PC-9 (cell line): ENCODE data around the gene SRSF1. TPM values are rescaled to one million over a fixed set of nuclear protein-coding genes. Genes with fewer than 3 reads are reported as not detected.

ENCODE experiments used
- BruUV-seq: library from RNA; stranded (reverse); fragments of 400-500 nt; replicated peaks from 2 replicates; lab custom pipeline; 2021; lab: Mats Ljungman, UMichigan
- CTCF ChIA-PET: fragments of 300-600 bp; sonication (Branson Sonifier 250); formaldehyde crosslinking; loops from one replicate; lab custom pipeline; 2022; ENCODE audit warnings: antibody characterized with exemption; lab: Charles Lee
- POLR2A ChIA-PET: fragments of 300-600 bp; sonication (Branson Sonifier 250); formaldehyde crosslinking; loops from one replicate; lab custom pipeline; 2022; ENCODE audit warnings: antibody characterized with exemption; ENCODE audit not compliant: unreplicated experiment; lab: Charles Lee
- DNase-seq, 2 experiments: peaks; one replicate each; pipeline versions ENCODE4 v3.0.0 to v3.0.0-alpha.2; 2015 to 2022; ENCODE audit warnings: mixed read lengths in 1 of 2
- H2AFZ ChIP-seq: fragments of 200-600 bp; sonication (generic); 2 replicates; pipeline ENCODE4 v1.8.1; 2017; ENCODE audit warnings: antibody characterized with exemption
- H3F3A ChIP-seq: fragments of 200-600 bp; sonication (generic); 2 replicates; pipeline ENCODE4 v1.8.1; 2017; ENCODE audit warnings: antibody characterized with exemption, mild to moderate bottlenecking, low read depth; ENCODE audit not compliant: insufficient read depth
- H3K27ac ChIP-seq: fragments of 200-600 bp; sonication (generic); 2 replicates; pipeline ENCODE4 v1.6.1; 2016; ENCODE audit warnings: mixed run types
- H3K27me3 ChIP-seq: fragments of 200-600 bp; sonication (generic); 2 replicates; pipeline ENCODE4 v1.6.1; 2016; ENCODE audit warnings: low read depth, mixed run types; ENCODE audit not compliant: insufficient read depth
- H3K36me3 ChIP-seq: fragments of 200-600 bp; sonication (generic); 2 replicates; pipeline ENCODE4 v1.6.1; 2016; ENCODE audit warnings: low read depth, mixed run types
- H3K4me1 ChIP-seq: fragments of 200-600 bp; sonication (generic); replicated peaks from 2 replicates; pipeline ENCODE4 v1.6.1; 2016; ENCODE audit warnings: mixed run types; ENCODE audit not compliant: insufficient read depth
- H3K4me2 ChIP-seq: fragments of 200-600 bp; sonication (generic); 2 replicates; pipeline ENCODE4 v1.6.1; 2017; ENCODE audit warnings: mixed run types
- H3K4me3 ChIP-seq: fragments of 200-600 bp; sonication (generic); 2 replicates; pipeline ENCODE4 v1.6.1; 2016; ENCODE audit warnings: mixed run types
- H3K79me2 ChIP-seq: fragments of 200-600 bp; sonication (generic); 2 replicates; pipeline ENCODE4 v1.6.1; 2017; ENCODE audit warnings: low read depth, mixed run types
- H3K9me2 ChIP-seq: fragments of 200-600 bp; sonication (generic); 2 replicates; pipeline ENCODE4 v1.8.1; 2017; ENCODE audit warnings: mild to moderate bottlenecking; ENCODE audit not compliant: insufficient read depth
- H3K9me3 ChIP-seq: fragments of 200-600 bp; sonication (generic); 2 replicates; pipeline ENCODE4 v1.8.1; 2016; ENCODE audit warnings: low read depth; ENCODE audit not compliant: insufficient read depth
- H4K20me1 ChIP-seq: fragments of 200-600 bp; sonication (generic); 2 replicates; pipeline ENCODE4 v1.8.1; 2017; ENCODE audit not compliant: insufficient read depth
- CTCF ChIP-seq: fragments of 200-600 bp; sonication (generic); conservative IDR thresholded peaks from 2 replicates; pipeline ENCODE4 v1.6.1; 2017; ENCODE audit warnings: mixed run types, antibody characterized with exemption, mild to moderate bottlenecking, moderate library complexity
- EZH2 ChIP-seq: fragments of 200-600 bp; sonication (generic); IDR thresholded peaks from 2 replicates; pipeline ENCODE4 v1.8.0; 2017; ENCODE audit warnings: antibody characterized with exemption, low read depth
- intact Hi-C: fragments of 100-400 bp; cut with micrococcal nuclease; formaldehyde crosslinking; loops from one replicate; pipeline ENCODE4 v1.10.0; 2022; ENCODE audit not compliant: unreplicated experiment
- total RNA-seq: library from RNA; stranded (reverse); gene quantifications from 2 replicates; pipeline ENCODE4 v1.2.3, GENCODE V29; 2021

The SRSF1 gene
- total RNA-seq, 1 experiment from 2014 or later = 278 TPM

GRCh38 chr17:57993471-57994365, 13.3 kb downstream of the SRSF1 start:
- Histone ChIP-seq H3K4me2 (no peak overlapping the region), H3K36me3 (peaks cover 3% of the 10 kb centered on the region; the same call in 1 of the 2 replicates), H2AFZ (no peak overlapping the region), H3K9me2 (no peaks in the 10 kb centered on the region), H3K27me3 (no peaks in the 10 kb centered on the region), H3K4me3 (no peak overlapping the region), H3K4me1 (no peaks in the 10 kb centered on the region), H3K79me2 (no peaks in the 10 kb centered on the region), H3K9me3 (no peaks in the 10 kb centered on the region), H4K20me1 (peaks cover 8% of the 10 kb centered on the region; the same call in 1 of the 2 replicates), H3F3A (peaks cover 80% of the 10 kb centered on the region), H3K27ac (no peak overlapping the region)
- ChIA-PET CTCF (interaction anchor here (0.5 to 0.8 kb wide), 4 partner anchors 66 to 143 kb away, joined by 3 to 7 read pairs (median 3); no protein-coding TSS in a partner anchor), POLR2A (interaction anchor here (0.6 to 0.7 kb wide), 4 partner anchors 52 to 868 kb away, joined by 3 to 7 read pairs (median 6); no protein-coding TSS in a partner anchor)
- no TSS peak for BruUV-seq
- no peak for TF ChIP-seq CTCF
- no peak for TF ChIP-seq EZH2
- intact Hi-C loops = loop anchor here (2.0 kb wide), 2 partner anchors 143 to 863 kb away; partner anchors contain the start of gene MRPS23
- DNase-seq = no peak

- H3K4me3 ChIP-seq = no peak overlapping the region
- intact Hi-C loops = no loop called here
- H3K4me1 ChIP-seq = peaks cover under 1% of the 10 kb centered on the region
- no TSS peak for BruUV-seq
- peaks cover 62% of the 10 kb centered on the region for H3F3A ChIP-seq
- ChIA-PET POLR2A (no interaction called here), CTCF (interaction anchor here (1.1 kb wide), 1 partner anchor 132 kb away, joined by 3 read pairs; no protein-coding TSS in a partner anchor)
- no peak for TF ChIP-seq CTCF
- no peak for TF ChIP-seq EZH2
- no peak overlapping the region for H2AFZ ChIP-seq
- no peaks in the 10 kb centered on the region for H3K9me2 ChIP-seq
- no peak overlapping the region for H3K4me2 ChIP-seq
- no peaks in the 10 kb centered on the region for H3K27me3 ChIP-seq
- no peaks in the 10 kb centered on the region for H3K9me3 ChIP-seq
- DNase-seq = no peak
- H3K79me2 ChIP-seq = peaks cover 12% of the 10 kb centered on the region
- no peak overlapping the region for H3K27ac ChIP-seq
- no peaks in the 10 kb centered on the region; the same call in 1 of the 2 replicates for H4K20me1 ChIP-seq
- no peaks in the 10 kb centered on the region for H3K36me3 ChIP-seq
Measured at GRCh38 chr17:57991537-57991936, 15.5 kb downstream of the SRSF1 start.

GRCh38 chr17:57990037-57990436, 17.0 kb downstream of the SRSF1 start:
- Histone ChIP-seq H3K9me3 (no peaks in the 10 kb centered on the region), H3K9me2 (no peaks in the 10 kb centered on the region), H4K20me1 (peaks cover 5% of the 10 kb centered on the region; the same call in 1 of the 2 replicates), H3K4me3 (no peak overlapping the region), H3K27me3 (no peaks in the 10 kb centered on the region), H3K27ac (no peak overlapping the region), H3K4me2 (no peak overlapping the region), H3K4me1 (peaks cover 16% of the 10 kb centered on the region), H2AFZ (no peak overlapping the region), H3K79me2 (peaks cover 26% of the 10 kb centered on the region), H3F3A (peaks cover 63% of the 10 kb centered on the region), H3K36me3 (peaks cover 3% of the 10 kb centered on the region; the same call in 1 of the 2 replicates)
- ChIA-PET POLR2A (interaction anchor here (0.5 to 0.6 kb wide), 2 partner anchors 113 to 405 kb away, joined by 3 to 17 read pairs; no protein-coding TSS in a partner anchor), CTCF (interaction anchor here (1.2 kb wide), 2 partner anchors 123 to 133 kb away, joined by 3 read pairs; no protein-coding TSS in a partner anchor)
- BruUV-seq = no TSS peak
- TF ChIP-seq CTCF = no peak
- TF ChIP-seq EZH2 = no peak
- intact Hi-C loops = no loop called here
- no peak for DNase-seq
